Muscle of leg (tissue), 11 donors: ENCODE results near the gene SHANK2. TPM values are rescaled to one million over a fixed set of nuclear protein-coding genes. Genes with fewer than 3 reads are reported as not detected.
A peak's percentile ranks its signal among the peaks of the same experiment; 100 is the strongest.

Experiments
- DNase-seq: peaks from one replicate; pipeline ENCODE4 v3.0.0; 2013
- H3K27ac ChIP-seq: one replicate; pipeline ENCODE4 v1.5.1; 2013; ENCODE audit warnings: mild to moderate bottlenecking, low read length, control low read depth
- H3K27me3 ChIP-seq: one replicate; pipeline ENCODE4 v1.6.1; 2013; ENCODE audit warnings: low read length; ENCODE audit not compliant: control insufficient read depth, insufficient read depth
- H3K36me3 ChIP-seq: one replicate; pipeline ENCODE4 v1.6.1; 2013; ENCODE audit warnings: low read length; ENCODE audit not compliant: control insufficient read depth, insufficient read depth
- H3K4me1 ChIP-seq: one replicate; pipeline ENCODE4 v1.6.1; 2013; ENCODE audit warnings: low read length; ENCODE audit not compliant: control insufficient read depth, insufficient read depth
- H3K4me3 ChIP-seq: one replicate; pipeline ENCODE4 v1.5.1; 2013; ENCODE audit warnings: low read length, control low read depth
- H3K9me3 ChIP-seq: replicated peaks from 2 replicates; pipeline ENCODE4 v1.6.1; 2013; ENCODE audit warnings: low read depth, low read length; ENCODE audit not compliant: control insufficient read depth
- WGBS: methylation state at CpG from one replicate; pipeline ENCODE4 v1.1.5; 2013; ENCODE audit warnings: missing lambda C conversion rate; ENCODE audit not compliant: insufficient coverage; 5-methylcytosine and 5-hydroxymethylcytosine counted together
- polyA plus RNA-seq, 8 donors: library from polyadenylated mRNA; unstranded; fragments of 120-200 nt; gene quantifications; one replicate each; pipeline versions ENCODE4 v1.2.1 to v1.2.3, GENCODE V29; 2013; ENCODE audit warnings: inconsistent platforms in 1 of 8, low replicate concordance in 1 of 8; ENCODE audit not compliant: insufficient read length in 8 of 8, insufficient read depth in 1 of 8
- total RNA-seq: library from RNA; stranded (reverse); fragments of 120-200 nt; gene quantifications from one replicate; pipeline ENCODE4 v1.2.4, GENCODE V29; 2013

SHANK2 gene
- total and polyA plus RNA-seq, 9 donors = 1.1 to 3.5 (median 1.5) TPM

DNA sequence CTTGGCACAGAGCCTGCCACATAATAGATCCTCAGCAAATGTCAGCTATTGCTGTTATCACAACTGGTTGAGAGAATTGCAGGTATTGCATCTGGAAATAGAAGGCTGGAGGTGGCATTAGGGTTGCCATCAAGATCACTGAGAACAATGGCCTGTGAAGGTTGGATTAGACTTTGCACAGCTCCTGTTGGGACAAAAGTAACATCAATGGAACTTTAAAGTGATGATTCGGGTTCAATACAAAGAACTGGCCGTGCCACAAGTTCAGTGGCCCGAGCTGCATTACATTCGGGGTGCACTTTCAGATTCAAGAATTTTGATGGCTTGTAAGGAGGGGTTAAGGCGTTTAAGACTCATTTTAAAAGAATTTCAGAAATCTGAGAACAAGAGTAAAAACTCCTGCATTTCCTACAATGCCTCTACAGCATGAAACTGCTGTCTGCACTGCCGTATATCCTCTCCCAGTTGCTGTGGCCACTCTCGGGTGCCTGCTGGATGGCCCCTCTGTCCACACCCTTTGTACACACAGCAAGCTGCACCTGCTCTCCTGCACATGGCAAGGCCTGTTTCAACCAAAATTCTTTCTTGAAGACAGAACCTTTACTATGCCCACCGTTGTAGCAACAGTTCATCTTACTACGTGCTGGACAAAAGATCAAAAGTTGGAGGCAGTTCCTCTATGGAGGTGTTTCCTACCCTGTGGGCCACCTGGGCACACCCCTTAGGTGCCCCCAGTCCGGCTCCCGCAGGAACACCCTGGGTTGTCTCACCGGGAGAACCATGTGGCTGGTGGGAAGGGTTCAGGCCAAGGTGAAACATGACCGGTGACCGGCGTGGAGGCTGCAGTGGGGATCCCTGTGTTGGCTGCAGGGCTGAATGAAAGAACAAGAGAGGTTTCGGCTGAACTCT, 17.5 kb upstream of the SHANK2 start:
- WGBS = 74% methylated on average over 6 of the region's 16 CpGs
- peaks cover 9% of the 10 kb centered on the region for H3K9me3 ChIP-seq
- peaks cover 14% of the 10 kb centered on the region for H3K27me3 ChIP-seq

GRCh38 chr11:71268706-71269321, 16.4 kb upstream of the SHANK2 start:
- Histone ChIP-seq H3K4me3 (no peak overlapping the region), H3K27ac (no peak overlapping the region), H3K36me3 (no peaks in the 10 kb centered on the region), H3K4me1 (no peaks in the 10 kb centered on the region), H3K27me3 (peaks cover 14% of the 10 kb centered on the region), H3K9me3 (peaks cover 7% of the 10 kb centered on the region)
- WGBS = 70% methylated on average over 5 of the region's 11 CpGs
- DNase-seq = no peak

More for the DNA sequence above, 17.5 kb upstream of the SHANK2 start:
- H3K36me3 ChIP-seq = no peaks in the 10 kb centered on the region
- H3K4me1 ChIP-seq = no peaks in the 10 kb centered on the region
- DNase-seq = no peak
- no peak overlapping the region for H3K27ac ChIP-seq
- H3K4me3 ChIP-seq = no peak overlapping the region

GRCh38 chr11:71267807-71268421, 15.5 kb upstream of the SHANK2 start:
- 47% methylated on average over 11 of the region's 15 CpGs for WGBS
- peaks cover 14% of the 10 kb centered on the region for H3K27me3 ChIP-seq

GRCh38 chr11:71266114-71266833, 13.9 kb upstream of the SHANK2 start:
- H3K27ac ChIP-seq = no peak overlapping the region
- DNase-seq = no peak
- H3K4me3 ChIP-seq = no peak overlapping the region
- WGBS = 24% methylated on average over 22 of the region's 22 CpGs
- peaks cover 11% of the 10 kb centered on the region for H3K27me3 ChIP-seq
- no peaks in the 10 kb centered on the region for H3K36me3 ChIP-seq
- no peaks in the 10 kb centered on the region for H3K4me1 ChIP-seq
- no peaks in the 10 kb centered on the region for H3K9me3 ChIP-seq

More at GRCh38 chr11:71267807-71268421, 15.5 kb upstream of the SHANK2 start:
- no peaks in the 10 kb centered on the region for H3K9me3 ChIP-seq
- no peaks in the 10 kb centered on the region for H3K36me3 ChIP-seq
- no peak overlapping the region for H3K4me3 ChIP-seq
- no peak overlapping the region for H3K27ac ChIP-seq
- H3K4me1 ChIP-seq = no peaks in the 10 kb centered on the region
- DNase-seq = no peak

DNA sequence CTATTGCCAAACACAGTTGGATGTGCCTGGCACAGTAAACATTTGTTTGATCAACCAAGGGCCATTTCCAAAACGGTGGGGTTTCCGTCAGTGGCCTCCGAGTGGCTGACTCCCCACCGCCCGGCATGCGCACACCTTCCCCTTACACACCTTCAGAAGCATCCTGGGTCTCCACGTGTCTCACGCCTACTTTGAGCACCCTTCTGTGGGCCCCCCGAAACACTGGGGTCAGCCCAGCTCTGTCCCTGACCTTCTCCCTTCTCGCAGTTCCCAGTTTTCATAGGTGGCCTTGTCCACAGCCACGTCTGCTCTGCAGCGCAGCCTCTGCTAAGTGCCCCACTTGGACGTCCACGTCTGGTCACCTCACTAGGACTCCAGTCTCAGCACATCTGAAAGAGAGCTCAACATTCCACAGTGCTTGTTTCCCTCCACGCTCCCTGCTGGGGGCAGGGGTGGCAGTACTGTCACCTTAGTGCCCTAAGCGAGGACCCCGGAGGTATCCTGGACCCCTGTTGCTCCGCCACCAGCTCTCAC, 13.2 kb upstream of the SHANK2 start:
- H3K4me3 ChIP-seq = no peak overlapping the region
- no peak for DNase-seq
- no peak overlapping the region for H3K27ac ChIP-seq
- no peaks in the 10 kb centered on the region for H3K9me3 ChIP-seq
- no peaks in the 10 kb centered on the region for H3K4me1 ChIP-seq
- peaks cover 11% of the 10 kb centered on the region for H3K27me3 ChIP-seq
- 78% methylated on average over 18 of the region's 18 CpGs for WGBS
- no peaks in the 10 kb centered on the region for H3K36me3 ChIP-seq

- peak; percentile 66 for DNase-seq
- WGBS = 10% methylated on average over 3 of the region's 4 CpGs
- Histone ChIP-seq H3K9me3 (no peaks in the 10 kb centered on the region), H3K36me3 (no peaks in the 10 kb centered on the region), H3K4me3 (no peak overlapping the region), H3K4me1 (no peaks in the 10 kb centered on the region), H3K27ac (no peak overlapping the region), H3K27me3 (peaks cover 11% of the 10 kb centered on the region)
Measured at GRCh38 chr11:71263386-71263785, 11.0 kb upstream of the SHANK2 start.

DNA sequence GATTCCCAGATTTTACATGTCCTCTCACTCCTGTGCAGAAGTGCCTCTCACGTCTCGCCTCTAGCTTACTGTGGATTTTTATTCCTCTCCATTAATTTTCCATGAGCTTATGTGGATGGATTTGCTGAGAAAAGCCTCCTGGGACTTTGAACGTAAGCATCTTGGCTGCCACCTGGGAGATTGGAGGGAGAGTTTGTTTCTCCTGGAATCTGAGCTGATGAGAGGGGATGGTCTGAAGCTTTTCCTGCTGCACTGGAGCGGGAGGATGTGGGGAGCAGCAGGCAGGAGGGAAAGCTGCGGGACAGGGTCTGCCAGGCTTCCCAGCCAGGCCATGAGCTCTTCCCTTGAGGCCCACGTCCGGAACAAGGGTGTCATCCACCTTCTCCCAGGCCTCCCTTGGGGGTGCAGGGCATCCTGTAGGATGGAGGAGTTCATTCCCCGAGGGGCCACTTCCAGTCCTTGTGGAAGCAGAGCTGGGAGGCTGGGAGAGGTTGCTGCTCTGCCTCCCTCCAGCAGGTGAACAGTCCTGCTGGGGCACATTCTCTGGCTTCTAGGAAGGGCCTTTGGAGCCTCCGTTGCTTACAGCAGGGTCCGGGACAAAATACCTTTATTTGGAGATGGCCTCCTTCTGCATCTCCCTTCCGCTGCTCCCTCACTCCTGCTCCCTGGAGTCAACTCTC, 3.6 kb upstream of the SHANK2 start:
- 34% methylated on average over 7 of the region's 11 CpGs for WGBS
- no peak overlapping the region for H3K4me3 ChIP-seq
- H3K9me3 ChIP-seq = no peaks in the 10 kb centered on the region
- no peak overlapping the region for H3K27ac ChIP-seq
- peak; percentile 38 for DNase-seq
- peaks cover 43% of the 10 kb centered on the region for H3K27me3 ChIP-seq
- H3K36me3 ChIP-seq = no peaks in the 10 kb centered on the region
- peaks cover 8% of the 10 kb centered on the region for H3K4me1 ChIP-seq

DNA sequence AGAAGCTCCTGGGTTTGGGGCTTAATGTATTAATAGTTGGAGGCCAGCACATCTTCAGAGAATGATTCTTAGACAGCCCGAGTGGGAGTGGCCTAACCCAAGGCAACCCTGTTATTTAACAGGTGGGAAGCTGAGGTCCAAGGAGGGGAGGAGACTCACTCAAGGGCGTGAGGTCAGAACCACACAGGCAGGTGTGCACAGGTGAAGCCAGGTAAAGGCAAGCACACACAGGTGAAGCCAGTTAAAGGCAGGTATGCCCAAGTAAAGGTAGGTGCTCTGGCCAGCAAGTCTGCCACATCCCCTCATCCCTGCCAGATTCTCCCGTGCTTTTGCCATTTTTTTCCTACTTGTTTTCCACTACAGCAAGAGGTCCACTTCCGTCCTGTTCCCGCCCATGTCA, 2.9 kb upstream of the SHANK2 start:
- Histone ChIP-seq H3K27me3 (peaks cover 49% of the 10 kb centered on the region), H3K27ac (no peak overlapping the region), H3K4me1 (peaks cover 11% of the 10 kb centered on the region), H3K4me3 (no peak overlapping the region), H3K9me3 (no peaks in the 10 kb centered on the region), H3K36me3 (no peaks in the 10 kb centered on the region)
- WGBS = 60% methylated on average over 5 of the region's 5 CpGs
- no peak for DNase-seq

GRCh38 chr11:71253794-71254193, 1.4 kb upstream of the SHANK2 start:
- no peaks in the 10 kb centered on the region for H3K9me3 ChIP-seq
- no CpG with 5 or more reads among the region's 5 CpGs for WGBS
- H3K4me3 ChIP-seq = no peak overlapping the region
- H3K4me1 ChIP-seq = peaks cover 11% of the 10 kb centered on the region
- H3K36me3 ChIP-seq = no peaks in the 10 kb centered on the region
- H3K27me3 ChIP-seq = peaks cover 65% of the 10 kb centered on the region
- no peak overlapping the region for H3K27ac ChIP-seq
- DNase-seq = no peak
